HT1080 (cell line): ENCODE measurements around the gene THOC1. TPM values are rescaled to one million over a fixed set of nuclear protein-coding genes. Genes with fewer than 3 reads are reported as not detected.

Experiments
- DNase-seq: peaks from one replicate; pipeline ENCODE4 v3.0.0-alpha.2; 2015; ENCODE audit warnings: low read depth
- total RNA-seq: library from RNA; depleted of rRNA; stranded (reverse); fragments of >200 nt; shearing (Covaris generic); gene quantifications from 2 replicates; pipeline ENCODE4 v1.2.3, GENCODE V29; 2014

Gene THOC1
- total RNA-seq, 1 experiment from 2014 or later: 40.3 TPM

- no peak for DNase-seq
Observed at GRCh38 chr18:285817-286216, 18.0 kb upstream of the THOC1 start.

- DNase-seq: no peak
Observed at GRCh38 chr18:275486-275885, 7.6 kb upstream of the THOC1 start.

- DNase-seq: no peak
Observed at GRCh38 chr18:274313-274712, 6.5 kb upstream of the THOC1 start.

- DNase-seq: no peak
Observed at GRCh38 chr18:273525-273924, 5.7 kb upstream of the THOC1 start.

GRCh38 chr18:272650-273049 lies 4.8 kb upstream of the THOC1 start:
- DNase-seq: no peak

- DNase-seq: no peak
Observed at GRCh38 chr18:269480-270095, 1.7 kb upstream of the THOC1 start.

GRCh38 chr18:267380-267687 lies 513 bp downstream of the THOC1 start:
- DNase-seq: no peak

- DNase-seq: no peak
Observed at GRCh38 chr18:261398-262073, 6.3 kb downstream of the THOC1 start.

GRCh38 chr18:260547-260946 lies 7.3 kb downstream of the THOC1 start:
- DNase-seq: no peak

- no peak for DNase-seq
Observed at GRCh38 chr18:255171-255570, 12.7 kb downstream of the THOC1 start.

GRCh38 chr18:253121-253520 lies 14.7 kb downstream of the THOC1 start:
- DNase-seq: no peak

GRCh38 chr18:251572-251971 lies 16.3 kb downstream of the THOC1 start:
- no peak for DNase-seq

GRCh38 chr18:250685-251084 lies 17.2 kb downstream of the THOC1 start:
- DNase-seq: peak; percentile 15

GRCh38 chr18:248053-248452 lies 19.8 kb downstream of the THOC1 start:
- DNase-seq: no peak

- DNase-seq: peak; percentile 27
Observed at GRCh38 chr18:245282-245847, 22.5 kb downstream of the THOC1 start.

GRCh38 chr18:240175-240574 lies 27.7 kb downstream of the THOC1 start:
- DNase-seq: no peak

GRCh38 chr18:231563-231962 lies 36.3 kb downstream of the THOC1 start:
- no peak for DNase-seq

GRCh38 chr18:228586-228985 lies 39.3 kb downstream of the THOC1 start:
- no peak for DNase-seq

- DNase-seq: no peak
Observed at GRCh38 chr18:227902-228301, 39.9 kb downstream of the THOC1 start.

GRCh38 chr18:227374-227773 lies 40.5 kb downstream of the THOC1 start:
- no peak for DNase-seq

GRCh38 chr18:225745-226144 lies 42.1 kb downstream of the THOC1 start:
- no peak for DNase-seq

- no peak for DNase-seq
Observed at GRCh38 chr18:220708-221107, 47.1 kb downstream of the THOC1 start.
